Upper lobe of right lung (tissue), 1 donor: Measurements from ENCODE around the gene SMARCA2. TPM values are rescaled to one million over a fixed set of nuclear protein-coding genes. Genes with fewer than 3 reads are reported as not detected.
A peak's percentile ranks its signal among the peaks of the same experiment; 100 is the strongest.

Experiments used
- ATAC-seq: fragments of 200-7000 bp; cut with Tn5 transposase; one replicate; pipeline ENCODE4 v1.9.1; 2020; ENCODE audit warnings: mild to moderate bottlenecking, moderate library complexity
- DNase-seq: peaks from one replicate; pipeline ENCODE4 v3.0.0-alpha.2; 2020
- H3K27ac ChIP-seq: fragments of 200-600 bp; one replicate; pipeline ENCODE4 v1.8.0; 2022
- H3K27me3 ChIP-seq: fragments of 200-600 bp; one replicate; pipeline ENCODE4 v1.8.0; 2022; ENCODE audit warnings: mild to moderate bottlenecking
- H3K36me3 ChIP-seq: fragments of 200-600 bp; one replicate; pipeline ENCODE4 v1.8.0; 2022
- H3K4me1 ChIP-seq: fragments of 200-600 bp; one replicate; pipeline ENCODE4 v1.8.0; 2022
- H3K4me3 ChIP-seq: fragments of 200-600 bp; one replicate; pipeline ENCODE4 v1.8.0; 2022; ENCODE audit warnings: mild to moderate bottlenecking
- H3K9me3 ChIP-seq: fragments of 200-600 bp; one replicate; pipeline ENCODE4 v1.8.0; 2022
- CTCF ChIP-seq: fragments of 200-600 bp; IDR thresholded peaks from one replicate; pipeline ENCODE4 v1.8.0; 2022; ENCODE audit warnings: antibody characterized with exemption
- intact Hi-C: fragments of 100-400 bp; cut with DNase I; formaldehyde crosslinking; loops from one replicate; pipeline ENCODE4 v1.11.0; 2022
- total RNA-seq: library from RNA; stranded (reverse); fragmentation: NEBNext Ultra II Directional; extraction: Animal tissue kit (Norgen Biotek cat#: 25700); gene quantifications from one replicate; pipeline ENCODE4 v1.2.1, GENCODE V29; 2021
- donor health status: DM: no; HTN: yes; CAD: no; lungs with severe emphysema.

The SMARCA2 gene
- total RNA-seq, 1 donor from 2014 or later: 147 TPM

- no peaks in the 10 kb centered on the region for H3K4me1 ChIP-seq
- no peaks in the 10 kb centered on the region for H3K36me3 ChIP-seq
- no peaks in the 10 kb centered on the region for H3K27me3 ChIP-seq
- TF ChIP-seq CTCF: no peak
- H3K9me3 ChIP-seq: no peaks in the 10 kb centered on the region
- ATAC-seq (no peak), DNase-seq (no peak)
- H3K27ac ChIP-seq: no peak overlapping the region
- intact Hi-C loops: no loop called here
- no peak overlapping the region for H3K4me3 ChIP-seq
Observed at GRCh38 chr9:1977026-1977425, 38.1 kb upstream of the SMARCA2 start.

GRCh38 chr9:1978941-1979340 is 36.2 kb upstream of the SMARCA2 start:
- Histone ChIP-seq H3K36me3 (no peaks in the 10 kb centered on the region), H3K27ac (peak overlapping the region; percentile 55), H3K9me3 (no peaks in the 10 kb centered on the region), H3K4me1 (no peaks in the 10 kb centered on the region), H3K27me3 (no peaks in the 10 kb centered on the region), H3K4me3 (no peak overlapping the region)
- DNase-seq (no peak), ATAC-seq (peak; percentile 65)
- intact Hi-C loops: no loop called here
- no peak for TF ChIP-seq CTCF

- no peak overlapping the region for H3K4me3 ChIP-seq
- no peaks in the 10 kb centered on the region for H3K36me3 ChIP-seq
- peak overlapping the region; percentile 55 for H3K27ac ChIP-seq
- no peaks in the 10 kb centered on the region for H3K9me3 ChIP-seq
- no peak for DNase-seq
- H3K27me3 ChIP-seq: no peaks in the 10 kb centered on the region
- intact Hi-C loops: no loop called here
- TF ChIP-seq CTCF: no peak
- H3K4me1 ChIP-seq: no peaks in the 10 kb centered on the region
- ATAC-seq: peak; percentile 74
Observed at GRCh38 chr9:1979741-1980367, 35.3 kb upstream of the SMARCA2 start.

- no peak overlapping the region for H3K4me3 ChIP-seq
- H3K27me3 ChIP-seq: no peaks in the 10 kb centered on the region
- TF ChIP-seq CTCF: no peak
- H3K27ac ChIP-seq: peak overlapping the region; percentile 55
- H3K9me3 ChIP-seq: no peaks in the 10 kb centered on the region
- H3K4me1 ChIP-seq: no peaks in the 10 kb centered on the region
- intact Hi-C loops: no loop called here
- ATAC-seq (no peak), DNase-seq (no peak)
- H3K36me3 ChIP-seq: no peaks in the 10 kb centered on the region
Observed at GRCh38 chr9:1980387-1980786, 34.8 kb upstream of the SMARCA2 start.

- no peaks in the 10 kb centered on the region for H3K9me3 ChIP-seq
- no peaks in the 10 kb centered on the region for H3K27me3 ChIP-seq
- no peak overlapping the region for H3K27ac ChIP-seq
- no peaks in the 10 kb centered on the region for H3K36me3 ChIP-seq
- ATAC-seq: no peak
- H3K4me1 ChIP-seq: no peaks in the 10 kb centered on the region
- no peak for TF ChIP-seq CTCF
- H3K4me3 ChIP-seq: no peak overlapping the region
- intact Hi-C loops: no loop called here
- DNase-seq: no peak
Observed at GRCh38 chr9:1982074-1982473, 33.1 kb upstream of the SMARCA2 start.

GRCh38 chr9:1986341-1986740 is 28.8 kb upstream of the SMARCA2 start:
- no peak overlapping the region for H3K27ac ChIP-seq
- TF ChIP-seq CTCF: no peak
- intact Hi-C loops: no loop called here

More at GRCh38 chr9:1986341-1986740, 28.8 kb upstream of the SMARCA2 start:
- Histone ChIP-seq H3K27me3 (no peaks in the 10 kb centered on the region), H3K9me3 (no peaks in the 10 kb centered on the region), H3K4me1 (no peaks in the 10 kb centered on the region), H3K4me3 (no peak overlapping the region), H3K36me3 (no peaks in the 10 kb centered on the region)
- DNase-seq (no peak), ATAC-seq (no peak)
